Bladder microvascular endothelial cell (primary cell): ENCODE measurements around the gene HSPA1L. TPM values are rescaled to one million over a fixed set of nuclear protein-coding genes. Genes with fewer than 3 reads are reported as not detected.

Experiments used
- total RNA-seq: library from RNA; depleted of rRNA; stranded (reverse); fragments of >200 nt; gene quantifications from 2 replicates; pipeline ENCODE4 v1.2.3, GENCODE V29; 2014

HSPA1L gene
- 0.81 and 1.8 TPM in 2 replicates for total RNA-seq

DNA sequence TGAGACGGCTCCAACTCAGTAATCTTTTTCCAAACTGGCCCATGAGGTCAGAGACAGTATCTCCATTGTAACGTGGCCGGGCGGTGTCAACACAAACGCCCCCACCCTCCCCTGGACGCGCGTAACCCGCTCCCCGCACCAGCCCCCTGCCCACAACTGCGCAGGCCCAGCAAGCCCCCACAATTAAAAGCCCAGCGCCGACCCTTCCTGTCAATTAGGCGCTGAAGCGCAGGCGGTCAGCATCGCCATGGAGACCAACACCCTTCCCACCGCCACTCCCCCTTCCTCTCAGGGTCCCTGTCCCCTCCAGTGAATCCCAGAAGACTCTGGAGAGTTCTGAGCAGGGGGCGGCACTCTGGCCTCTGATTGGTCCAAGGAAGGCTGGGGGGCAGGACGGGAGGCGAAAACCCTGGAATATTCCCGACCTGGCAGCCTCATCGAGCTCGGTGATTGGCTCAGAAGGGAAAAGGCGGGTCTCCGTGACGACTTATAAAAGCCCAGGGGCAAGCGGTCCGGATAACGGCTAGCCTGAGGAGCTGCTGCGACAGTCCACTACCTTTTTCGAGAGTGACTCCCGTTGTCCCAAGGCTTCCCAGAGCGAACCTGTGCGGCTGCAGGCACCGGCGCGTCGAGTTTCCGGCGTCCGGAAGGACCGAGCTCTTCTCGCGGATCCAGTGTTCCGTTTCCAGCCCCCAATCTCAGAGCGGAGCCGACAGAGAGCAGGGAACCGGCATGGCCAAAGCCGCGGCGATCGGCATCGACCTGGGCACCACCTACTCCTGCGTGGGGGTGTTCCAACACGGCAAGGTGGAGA is at the start of gene HSPA1L, which contains the start of gene HSPA1A:
Gene HSPA1L, minus strand, starts transcription at position 259 of the 814 bp plus-strand sequence. CDS start 3,311 bp downstream, outside the sequence.
Gene HSPA1A, plus strand, starts transcription at position 519 of the 814 bp plus-strand sequence. Its CDS starts 214 bp downstream, at position 733.

DNA sequence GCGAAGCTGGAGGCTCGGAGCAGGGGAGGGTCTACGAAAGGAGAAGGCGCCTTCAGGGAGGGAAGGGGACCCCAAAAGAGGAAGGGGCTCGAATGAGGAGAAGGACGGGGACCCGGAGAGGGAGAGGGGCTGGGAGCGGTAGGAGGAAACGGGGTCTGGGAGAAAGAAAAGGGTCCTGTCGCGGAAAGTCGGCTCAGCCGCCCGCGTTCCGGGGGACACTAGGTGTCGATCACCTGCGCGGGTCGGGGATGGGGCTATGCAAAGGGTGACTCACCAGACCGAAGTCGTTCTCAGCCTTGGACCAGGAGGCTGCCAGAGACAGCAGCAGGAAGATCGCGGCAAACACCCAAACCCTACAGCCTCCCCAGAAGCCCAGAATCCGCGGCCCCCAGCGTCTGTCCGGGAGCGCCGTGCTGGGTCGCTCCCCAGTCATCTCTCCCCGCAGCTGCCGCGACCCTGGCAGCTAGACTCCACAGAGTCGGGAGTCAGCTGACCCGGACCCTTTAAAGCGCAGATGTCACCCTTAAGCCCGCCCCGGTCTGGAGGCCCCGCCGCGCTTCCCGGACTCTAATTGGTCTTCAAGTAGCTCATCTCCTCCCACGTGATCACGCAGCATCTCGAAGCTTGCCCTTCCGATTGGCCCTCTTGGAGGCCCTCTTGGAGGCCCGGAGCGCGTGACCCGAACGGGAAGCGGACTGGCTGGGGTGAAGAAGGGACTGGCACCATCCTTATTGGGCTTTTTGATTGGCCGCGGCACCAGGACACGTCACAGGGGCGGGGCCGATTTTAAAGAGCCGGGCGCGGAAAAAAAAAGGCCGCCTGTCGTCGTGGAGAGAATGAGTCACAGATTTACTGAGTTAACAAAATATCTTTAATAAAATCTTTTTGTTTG is 47.5 kb upstream of the HSPA1L start, which contains the start of gene NEU1:
Gene NEU1, minus strand, starts transcription at position 478 of the 892 bp plus-strand sequence. Its CDS starts 45 bp downstream, at position 433.

DNA sequence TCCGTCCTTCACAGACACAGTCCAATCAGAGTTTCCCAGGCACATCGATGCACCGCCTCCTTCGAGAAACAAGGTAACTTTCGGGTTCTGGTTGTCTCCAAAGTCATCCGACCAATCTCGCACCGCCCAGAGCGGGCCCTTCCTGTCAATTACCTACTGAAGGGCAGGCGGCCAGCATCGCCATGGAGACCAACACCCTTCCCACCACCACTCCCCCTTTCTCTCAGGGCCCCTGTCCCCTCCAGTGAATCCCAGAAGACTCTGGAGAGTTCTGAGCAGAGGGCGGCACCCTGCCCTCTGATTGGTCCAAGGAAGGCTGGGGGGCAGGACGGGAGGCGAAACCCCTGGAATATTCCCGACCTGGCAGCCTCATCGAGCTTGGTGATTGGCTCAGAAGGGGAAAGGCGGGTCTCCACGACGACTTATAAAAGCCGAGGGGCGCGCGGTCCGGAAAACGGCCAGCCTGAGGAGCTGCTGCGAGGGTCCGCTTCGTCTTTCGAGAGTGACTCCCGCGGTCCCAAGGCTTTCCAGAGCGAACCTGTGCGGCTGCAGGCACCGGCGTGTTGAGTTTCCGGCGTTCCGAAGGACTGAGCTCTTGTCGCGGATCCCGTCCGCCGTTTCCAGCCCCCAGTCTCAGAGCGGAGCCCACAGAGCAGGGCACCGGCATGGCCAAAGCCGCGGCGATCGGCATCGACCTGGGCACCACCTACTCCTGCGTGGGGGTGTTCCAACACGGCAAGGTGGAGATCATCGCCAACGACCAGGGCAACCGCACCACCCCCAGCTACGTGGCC is 12.4 kb upstream of the HSPA1L start, which contains the start of gene HSPA1B:
Gene HSPA1B, plus strand, starts transcription at position 453 of the 794 bp plus-strand sequence. Its CDS starts 213 bp downstream, at position 666.

DNA sequence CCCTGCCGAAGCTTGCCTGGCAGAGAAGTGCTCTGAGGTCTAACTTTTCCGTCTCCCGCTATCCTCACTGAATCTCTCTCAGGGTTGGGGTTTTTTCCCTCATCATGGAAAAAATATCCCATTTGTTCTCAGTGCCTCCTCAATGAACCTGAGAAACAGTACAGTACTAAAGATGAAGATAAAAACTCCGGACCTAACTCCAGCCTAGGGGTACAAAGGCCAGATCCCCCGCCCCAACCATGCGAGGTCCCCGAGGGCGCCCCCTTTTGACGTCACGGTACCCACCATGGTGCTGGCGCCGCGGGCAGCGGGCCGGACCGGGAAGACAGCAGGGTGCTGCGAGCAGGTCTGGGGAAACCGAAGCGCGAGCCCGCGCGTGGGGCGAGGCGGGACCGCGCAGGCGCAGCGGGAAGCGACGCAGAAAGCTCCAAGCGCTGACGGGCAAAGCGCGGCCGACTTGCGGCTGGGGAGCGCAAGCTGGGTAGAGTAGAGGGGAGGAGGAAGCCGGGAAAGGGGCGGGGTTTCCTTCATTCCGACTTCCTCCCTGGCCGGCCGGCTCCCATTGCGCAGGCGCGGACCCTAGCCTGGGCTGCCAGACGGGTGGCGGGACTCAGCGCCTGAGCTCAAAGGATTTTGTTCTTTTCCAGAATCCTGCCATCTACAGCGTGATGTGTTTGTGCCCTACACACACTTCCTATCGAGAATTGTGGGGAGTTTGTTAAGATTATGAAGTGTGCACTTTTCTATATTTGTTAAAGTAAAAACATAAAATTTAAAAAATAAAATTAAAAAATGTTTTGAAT is 8.4 kb downstream of the HSPA1L start, which contains the start of gene LSM2:
Gene LSM2, minus strand, starts transcription at position 497 of the 803 bp plus-strand sequence. Its CDS starts 209 bp downstream, at position 288.

DNA sequence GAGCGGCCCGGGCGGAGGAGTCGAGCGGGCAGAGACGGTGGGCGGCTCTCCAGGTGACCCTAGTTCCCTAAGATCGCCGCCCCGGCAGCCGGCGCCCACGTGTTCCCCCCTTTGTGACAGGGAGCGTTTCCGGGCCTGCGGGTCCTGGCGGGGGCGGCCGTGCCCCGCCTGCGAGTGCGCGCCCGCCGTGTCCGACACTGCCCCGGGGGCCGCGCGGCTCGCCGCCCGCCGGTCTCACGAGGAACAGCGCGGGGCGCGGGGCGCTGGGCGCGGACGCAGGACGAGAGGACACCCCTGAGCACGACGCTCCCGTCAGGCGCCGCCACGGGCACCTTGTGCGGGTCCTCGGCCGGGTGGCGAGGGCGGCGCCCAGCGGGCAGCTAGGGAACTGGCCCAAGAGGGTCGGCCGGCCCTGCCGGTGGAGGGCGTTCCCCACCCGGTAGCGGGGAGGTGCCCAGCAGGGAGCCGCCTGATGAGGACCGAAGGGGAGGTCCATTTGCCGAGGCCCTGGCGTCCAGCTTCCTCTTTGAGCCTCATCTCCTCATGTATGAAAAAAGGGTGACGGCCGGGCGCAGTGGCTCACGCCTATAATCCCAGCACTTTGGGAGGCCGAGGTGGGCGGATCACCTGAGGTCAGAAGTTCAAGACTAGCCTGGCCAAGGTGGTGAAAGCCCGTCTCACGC is 19.3 kb downstream of the HSPA1L start, which contains the start of gene VARS1:
Gene VARS1, minus strand, starts transcription at position 137 of the 683 bp plus-strand sequence. CDS start 535 bp downstream, outside the sequence.

DNA sequence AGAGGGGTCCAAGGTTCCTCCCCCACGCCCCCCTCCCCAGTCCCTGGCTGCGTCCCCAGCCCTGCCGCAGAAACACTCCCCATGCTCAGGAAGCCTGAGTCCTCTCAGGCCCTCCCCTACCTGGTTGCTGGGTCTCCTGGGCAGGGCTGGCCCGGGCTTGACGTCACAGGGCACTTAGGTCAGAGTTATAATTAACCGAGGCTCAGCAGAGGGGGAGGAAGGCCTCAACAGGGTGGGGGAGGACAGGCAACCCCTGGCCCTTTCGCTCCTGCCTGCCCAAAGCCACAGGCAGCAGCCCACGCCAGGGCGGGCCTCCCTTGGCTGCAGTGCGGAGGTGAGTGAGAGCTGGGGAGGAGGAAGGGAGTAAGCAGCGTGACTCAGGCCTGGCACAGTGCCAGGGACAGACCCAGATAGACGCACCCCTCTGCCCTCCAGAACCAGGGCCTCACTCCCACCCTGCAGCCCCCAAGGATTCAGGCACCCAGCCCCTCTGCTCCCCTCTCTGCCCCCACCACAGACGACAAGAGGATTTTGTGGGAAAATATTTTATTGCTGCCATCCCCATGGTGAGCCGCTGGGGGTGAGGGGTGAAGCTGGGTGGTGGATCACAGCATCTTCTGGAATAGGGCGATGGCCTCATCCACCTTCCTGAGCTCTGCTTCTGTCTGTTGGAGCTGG is 38.0 kb downstream of the HSPA1L start, which contains the start of gene VWA7:
Gene VWA7, minus strand, starts transcription at position 340 of the 678 bp plus-strand sequence. CDS start 549 bp downstream, outside the sequence.

DNA sequence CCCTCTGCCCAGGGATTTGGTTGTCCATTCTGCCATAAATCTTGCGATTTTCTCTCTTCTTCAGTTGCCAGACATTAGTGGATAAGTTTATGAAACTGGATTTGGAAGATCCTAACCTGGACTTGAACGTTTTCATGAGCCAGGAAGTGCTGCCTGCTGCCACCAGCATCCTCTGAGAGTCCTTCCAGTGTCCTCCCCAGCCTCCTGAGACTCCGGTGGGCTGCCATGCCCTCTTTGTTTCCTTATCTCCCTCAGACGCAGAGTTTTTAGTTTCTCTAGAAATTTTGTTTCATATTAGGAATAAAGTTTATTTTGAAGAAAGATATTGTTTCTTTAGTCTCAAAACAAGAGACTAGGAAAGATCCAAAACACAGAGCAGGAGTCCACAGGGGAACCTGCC is 52.7 kb downstream of the HSPA1L start, which contains the start of gene SAPCD1:
Gene SAPCD1, plus strand, starts transcription at position 301 of the 400 bp plus-strand sequence. CDS start 399 bp downstream, outside the sequence.

Other genes starting within 250 kb of the HSPA1L start
- gene LTA, start 243.0 kb downstream of the HSPA1L start, total RNA-seq = not detected in 2 replicates
- gene TNF, start 239.7 kb downstream of the HSPA1L start, total RNA-seq = 0.13 TPM in 1 of 2 replicates, not detected in the other
- gene LTB, start 232.9 kb downstream of the HSPA1L start, total RNA-seq = 4.9 and 39.7 TPM in 2 replicates
- 0.32 and 0.57 TPM in 2 replicates for gene LST1, start 229.0 kb downstream of the HSPA1L start, total RNA-seq
- not detected in 2 replicates for gene NCR3, start 222.3 kb downstream of the HSPA1L start, total RNA-seq
- not detected in 2 replicates for gene AIF1, start 200.0 kb downstream of the HSPA1L start, total RNA-seq
- gene PRRC2A, start 194.6 kb downstream of the HSPA1L start, total RNA-seq = 21.0 and 56.6 TPM in 2 replicates
- 83.2 and 204 TPM in 2 replicates for gene BAG6, start 162.6 kb downstream of the HSPA1L start, total RNA-seq
- gene APOM, start 159.4 kb downstream of the HSPA1L start, total RNA-seq = 0.16 and 0.25 TPM in 2 replicates
- gene C6orf47, start 154.5 kb downstream of the HSPA1L start, total RNA-seq = 18.5 and 21.6 TPM in 2 replicates
- 11.8 and 12.3 TPM in 2 replicates for gene GPANK1, start 150.3 kb downstream of the HSPA1L start, total RNA-seq
- gene CSNK2B, start 149.2 kb downstream of the HSPA1L start, total RNA-seq = 77.5 and 79.2 TPM in 2 replicates
- gene LY6G5B, start 145.3 kb downstream of the HSPA1L start, total RNA-seq = 1.1 and 5.3 TPM in 2 replicates
- 1.8 and 2.1 TPM in 2 replicates for gene LY6G5C, start 134.2 kb downstream of the HSPA1L start, total RNA-seq
- gene ABHD16A, start 112.0 kb downstream of the HSPA1L start, total RNA-seq = 48.6 and 84.4 TPM in 2 replicates
- not detected in 2 replicates for gene LY6G6F, start 108.4 kb downstream of the HSPA1L start, total RNA-seq
- gene LY6G6D, start 99.9 kb downstream of the HSPA1L start, total RNA-seq = not detected in 2 replicates
- not detected in 2 replicates for gene LY6G6C, start 93.5 kb downstream of the HSPA1L start, total RNA-seq
- gene MPIG6B, start 91.9 kb downstream of the HSPA1L start, total RNA-seq = not detected in 2 replicates
- 86.0 and 129 TPM in 2 replicates for gene DDAH2, start 86.0 kb downstream of the HSPA1L start, total RNA-seq
- 347 and 730 TPM in 2 replicates for gene CLIC1, start 78.8 kb downstream of the HSPA1L start, total RNA-seq
- 4.9 and 5.8 TPM in 2 replicates for gene MSH5, start 75.3 kb downstream of the HSPA1L start, total RNA-seq
- gene SAPCD1, start 52.6 kb downstream of the HSPA1L start, total RNA-seq = 1.3 and 2.9 TPM in 2 replicates
- gene VWA7, start 38.0 kb downstream of the HSPA1L start, total RNA-seq = 0.32 and 0.38 TPM in 2 replicates
- 40.8 and 104 TPM in 2 replicates for gene VARS1, start 19.5 kb downstream of the HSPA1L start, total RNA-seq
- gene LSM2, start 8.3 kb downstream of the HSPA1L start, total RNA-seq = 24.1 and 37.2 TPM in 2 replicates
- gene HSPA1A, start 260 bp upstream of the HSPA1L start, total RNA-seq = 98.4 and 221 TPM in 2 replicates
- 64.1 and 91.7 TPM in 2 replicates for gene HSPA1B, start 12.5 kb upstream of the HSPA1L start, total RNA-seq
- 52.0 and 59.4 TPM in 2 replicates for gene NEU1, start 47.5 kb upstream of the HSPA1L start, total RNA-seq
- gene SLC44A4, start 63.7 kb upstream of the HSPA1L start, total RNA-seq = 0.06 and 0.49 TPM in 2 replicates
- gene EHMT2, start 82.4 kb upstream of the HSPA1L start, total RNA-seq = 28.7 and 52.4 TPM in 2 replicates
- 1.1 and 5.7 TPM in 2 replicates for gene ZBTB12, start 86.8 kb upstream of the HSPA1L start, total RNA-seq
- gene C2, start 112.4 kb upstream of the HSPA1L start, total RNA-seq = not detected in 2 replicates
- 0.97 and 2.5 TPM in 2 replicates for gene CFB, start 130.8 kb upstream of the HSPA1L start, total RNA-seq
- gene NELFE, start 143.7 kb upstream of the HSPA1L start, total RNA-seq = 76.4 and 90.9 TPM in 2 replicates
- gene SKIC2, start 143.9 kb upstream of the HSPA1L start, total RNA-seq = 32.7 and 40.9 TPM in 2 replicates
- gene DXO, start 156.9 kb upstream of the HSPA1L start, total RNA-seq = 7.3 and 11.4 TPM in 2 replicates
- gene C4A, start 166.8 kb upstream of the HSPA1L start, total RNA-seq = 1.5 and 3.1 TPM in 2 replicates
- gene C4B, start 199.5 kb upstream of the HSPA1L start, total RNA-seq = 0.97 and 2.5 TPM in 2 replicates
- gene CYP21A2, start 223.1 kb upstream of the HSPA1L start, total RNA-seq = not detected in 2 replicates